HG02943 (cell line): ENCODE data around the gene ARHGEF33.
"Not testable (repeated sequence)": the region's sequence is repeated elsewhere in the genome, so short reads cannot be mapped to it uniquely, and the experiment has no call there.

Experiments
- ATAC-seq: cut with Tn5 transposase; IDR thresholded peaks from one replicate; pipeline ENCODE4 v1.9.1; 2021; ENCODE audit warnings: mild to moderate bottlenecking, low read depth, moderate library complexity; ENCODE audit not compliant: unreplicated experiment

ARHGEF33 gene

DNA sequence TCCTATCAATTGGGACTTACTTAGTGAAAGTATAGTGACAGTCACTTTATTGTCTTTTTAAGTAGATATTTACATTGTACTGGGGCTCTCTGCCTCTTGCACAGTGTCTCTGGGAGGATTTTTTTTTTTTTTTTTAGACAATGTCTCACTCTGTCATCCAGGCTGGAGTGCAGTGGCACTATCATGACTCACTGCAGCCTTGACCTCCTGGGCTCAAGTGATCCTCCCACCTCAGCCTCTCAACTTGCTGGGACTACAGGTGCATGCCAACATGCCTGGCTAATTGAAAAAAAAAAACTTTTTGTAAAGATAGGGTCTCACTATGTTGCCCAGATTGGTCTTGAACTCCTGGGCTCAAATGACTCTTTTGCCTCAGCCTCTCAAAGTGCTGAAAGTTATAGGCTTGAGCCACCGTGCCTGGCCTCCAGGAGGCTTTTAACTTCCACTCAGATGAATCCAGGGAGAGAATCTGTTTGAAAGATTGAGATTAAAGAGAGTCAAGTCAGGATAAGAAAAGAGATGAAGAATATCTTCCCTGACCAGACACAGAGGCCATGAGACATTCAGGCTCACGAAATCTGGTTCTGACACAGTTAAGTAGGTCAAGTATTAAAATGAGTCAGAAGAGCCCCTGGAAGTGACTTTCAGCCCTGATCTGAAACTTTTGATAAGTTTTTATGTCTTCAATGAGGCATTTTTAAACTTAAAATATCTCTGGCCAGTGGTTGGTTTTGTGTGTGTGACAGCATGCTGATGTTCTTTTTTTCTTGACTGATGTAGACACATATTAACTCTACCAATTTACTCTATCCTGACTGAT is 18.3 kb downstream of the ARHGEF33 start:
- ATAC-seq = peak; percentile 73

DNA sequence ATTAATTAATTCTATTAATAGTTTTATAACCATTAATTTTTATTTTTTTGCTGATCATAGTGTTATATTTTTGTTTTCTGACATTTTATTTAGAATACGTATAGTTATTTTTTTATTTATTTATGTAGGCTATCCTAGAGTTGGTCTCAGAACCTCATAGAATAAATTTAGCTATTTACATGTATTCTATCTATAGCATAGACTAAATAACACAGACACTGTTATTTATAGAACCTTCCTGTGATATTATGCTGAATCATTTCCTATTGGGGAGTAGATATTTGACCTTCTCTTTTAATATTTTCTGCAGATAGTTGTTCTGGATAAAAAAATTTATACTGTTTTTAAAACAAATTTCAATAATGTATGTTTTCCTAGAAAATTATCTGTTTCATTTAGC is 20.2 kb downstream of the ARHGEF33 start:
- no peak for ATAC-seq

- no peak for ATAC-seq
Observed at GRCh38 chr2:38911191-38911590, 21.5 kb downstream of the ARHGEF33 start.

DNA sequence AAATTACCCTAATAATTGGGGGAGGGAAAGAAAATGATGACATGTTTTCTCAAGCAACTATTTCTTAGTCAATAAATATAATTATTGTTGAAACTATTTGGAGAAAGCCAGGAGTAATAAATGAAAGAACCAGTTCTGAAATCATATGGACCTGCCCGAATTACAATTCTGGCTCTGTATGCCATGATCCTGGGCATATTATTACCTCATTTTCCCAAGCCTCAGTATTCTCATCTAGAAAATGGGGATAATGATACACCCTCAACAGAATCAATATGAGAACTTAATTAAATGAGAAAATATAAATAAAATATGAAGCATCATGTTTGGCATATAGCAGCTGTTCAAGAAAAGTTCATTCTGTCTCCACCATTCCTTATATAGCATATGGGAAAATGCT is 22.9 kb downstream of the ARHGEF33 start:
- no peak for ATAC-seq

DNA sequence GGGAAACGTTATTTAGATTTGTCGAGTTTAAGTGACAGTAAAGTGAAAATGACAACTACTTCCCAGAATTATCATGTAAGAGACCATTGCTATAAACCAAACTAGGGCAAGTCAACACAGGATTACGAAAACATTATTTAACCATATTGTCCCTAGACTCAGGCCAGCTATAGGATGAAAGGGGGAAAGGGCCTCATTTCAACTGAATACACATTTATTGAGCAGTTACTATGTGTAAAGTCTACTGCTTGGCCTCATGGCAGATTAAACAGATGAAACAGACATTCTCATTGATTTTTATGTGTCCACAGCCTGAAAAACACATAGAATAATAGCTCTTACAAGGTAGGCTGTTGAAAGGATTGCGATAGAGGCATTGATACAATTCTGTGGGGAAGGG is 32.7 kb downstream of the ARHGEF33 start:
- ATAC-seq = no peak

GRCh38 chr2:38922902-38923301 is 33.2 kb downstream of the ARHGEF33 start:
- ATAC-seq = no peak

GRCh38 chr2:38925982-38926381 is 36.3 kb downstream of the ARHGEF33 start:
- ATAC-seq = no peak

DNA sequence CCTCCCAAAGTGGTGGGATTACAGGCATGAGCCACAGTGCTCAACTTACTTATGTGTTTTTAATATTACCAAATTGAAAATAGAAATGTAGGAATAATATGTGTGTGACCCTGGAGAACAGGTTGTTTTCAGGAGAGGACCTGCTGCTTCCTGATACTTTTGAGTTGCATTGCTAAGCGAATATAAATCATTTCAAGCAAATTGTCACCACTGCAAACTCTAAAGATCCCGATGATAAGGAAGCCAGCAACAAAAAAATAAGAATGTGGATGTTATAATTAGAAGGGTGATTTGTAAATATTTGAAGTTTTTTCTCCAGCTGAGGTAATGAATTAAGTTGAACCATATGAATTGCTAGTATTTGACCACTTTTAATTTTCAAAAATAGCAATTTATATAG is 40.9 kb downstream of the ARHGEF33 start:
- no peak for ATAC-seq

DNA sequence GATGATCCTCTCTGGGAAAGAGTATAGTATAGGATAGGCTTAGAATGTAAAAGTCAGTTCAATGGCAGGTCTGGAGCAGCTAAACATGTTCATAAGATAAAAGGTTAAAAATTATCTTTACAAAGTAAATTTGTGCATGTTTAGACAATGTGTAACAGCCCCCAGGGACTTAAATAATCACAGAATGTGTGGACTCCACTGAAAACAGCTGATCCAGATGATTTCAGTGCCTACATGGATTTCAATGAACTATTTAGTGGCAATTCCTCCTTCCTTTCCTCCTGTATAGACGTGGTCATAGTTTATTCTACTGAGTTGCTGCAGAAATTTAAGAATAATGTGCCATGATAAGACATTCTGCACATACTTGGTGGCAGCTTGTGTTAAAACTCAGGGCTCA is 42.9 kb downstream of the ARHGEF33 start:
- ATAC-seq = no peak

DNA sequence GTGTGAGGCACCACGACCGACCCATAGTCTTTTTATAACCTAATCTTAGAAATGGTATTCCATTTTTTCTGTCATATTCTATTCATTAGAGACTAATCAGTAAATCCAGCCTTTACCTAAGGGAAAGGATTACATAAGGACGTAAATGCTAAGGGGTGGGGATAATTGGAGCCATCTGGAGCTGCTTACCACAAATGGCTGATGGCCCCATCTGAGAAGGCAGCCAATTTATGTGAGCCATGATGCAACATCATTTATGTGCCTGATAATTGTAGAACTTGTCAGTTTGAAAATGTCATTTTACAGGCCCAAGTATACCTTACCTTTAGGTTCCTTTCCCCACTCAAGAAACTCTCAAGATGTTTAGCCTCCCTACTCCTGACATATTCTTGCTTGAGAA is 44.0 kb downstream of the ARHGEF33 start:
- no peak for ATAC-seq

DNA sequence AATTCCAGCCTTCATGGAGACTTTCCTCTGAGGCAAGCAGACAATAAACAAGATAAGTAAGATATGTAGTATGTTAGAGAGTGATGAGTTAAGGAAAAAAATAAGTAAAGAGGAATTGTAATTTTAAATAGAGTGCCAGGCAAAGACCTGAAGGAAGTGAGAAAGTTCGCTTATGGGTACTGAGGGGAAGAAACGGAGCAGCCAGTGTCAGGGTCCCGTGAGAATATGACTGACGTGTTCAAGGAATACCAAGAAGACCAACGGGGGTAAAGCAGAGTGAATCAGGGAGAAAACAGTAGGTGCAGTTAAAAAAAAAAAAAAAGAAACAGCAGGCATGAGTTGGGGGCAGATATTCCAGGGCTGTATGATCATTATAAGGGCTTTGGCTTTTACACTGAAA is 45.1 kb downstream of the ARHGEF33 start:
- ATAC-seq = no peak

DNA sequence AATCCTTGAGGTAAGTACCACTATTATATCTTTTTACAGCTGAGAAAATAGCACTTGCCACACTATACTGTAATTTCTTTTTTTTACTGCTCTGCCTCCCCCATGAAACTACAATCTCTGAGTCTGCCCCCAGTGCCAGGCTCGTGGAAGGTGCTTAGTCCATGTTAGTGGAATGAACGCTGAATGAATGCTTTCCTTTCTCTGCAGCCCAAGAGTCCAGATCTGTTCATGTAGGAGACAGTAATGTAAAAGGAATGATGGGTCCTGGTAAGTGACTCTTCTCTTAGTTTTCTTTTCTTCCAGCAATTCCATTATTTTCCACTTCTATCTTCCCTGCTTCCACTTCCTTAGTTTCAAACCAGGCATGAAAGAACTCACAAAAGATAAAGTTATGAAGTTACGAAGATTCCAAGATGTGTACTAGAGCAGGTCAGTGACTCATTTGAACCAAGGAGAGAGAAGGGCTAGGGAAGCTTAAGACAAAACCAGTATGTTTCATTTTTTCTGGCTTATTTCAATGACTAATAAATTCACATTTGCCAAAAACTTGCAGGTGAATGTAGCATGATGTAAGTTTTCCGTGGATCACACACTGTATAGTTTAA is 46.0 kb downstream of the ARHGEF33 start:
- ATAC-seq = no peak

DNA sequence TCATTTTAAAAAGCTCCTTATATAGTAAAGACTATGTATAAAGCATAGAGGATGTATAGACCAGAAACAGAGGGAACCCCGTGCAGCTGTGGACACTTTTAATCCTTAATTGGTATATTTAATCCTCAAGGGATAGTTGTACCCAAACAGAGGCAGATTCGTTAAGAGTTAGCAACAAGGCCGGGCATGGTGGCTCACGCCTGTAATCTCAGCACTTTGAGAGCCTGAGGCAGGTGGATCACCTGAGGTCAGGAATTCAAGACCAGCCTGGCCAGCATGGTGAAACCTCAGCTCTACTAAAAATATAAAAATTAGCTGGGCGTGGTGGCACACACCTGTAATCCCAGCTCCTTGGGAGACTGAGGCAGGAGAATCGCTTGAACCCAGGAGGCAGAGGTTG is 46.8 kb downstream of the ARHGEF33 start:
- not testable (repeated sequence) for ATAC-seq

DNA sequence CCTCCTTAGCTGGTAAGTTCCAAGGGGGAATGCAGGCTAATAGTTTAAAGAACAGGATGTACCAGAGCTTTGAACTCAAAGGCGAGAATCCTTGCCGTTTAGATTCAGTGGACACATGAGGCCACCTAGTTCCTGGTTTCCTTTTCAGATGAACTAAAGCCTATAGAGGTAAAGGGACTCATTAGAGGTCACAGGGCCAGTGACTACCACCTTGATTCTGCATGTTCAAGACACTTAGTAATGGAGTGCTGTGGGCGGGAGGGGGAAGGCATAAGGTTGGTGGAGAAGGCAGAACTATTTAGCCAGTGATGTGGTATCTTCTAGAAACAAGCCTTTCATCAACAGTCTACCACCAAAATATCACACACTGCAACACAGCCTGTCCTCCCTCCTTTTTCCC is 47.9 kb downstream of the ARHGEF33 start:
- ATAC-seq = no peak

DNA sequence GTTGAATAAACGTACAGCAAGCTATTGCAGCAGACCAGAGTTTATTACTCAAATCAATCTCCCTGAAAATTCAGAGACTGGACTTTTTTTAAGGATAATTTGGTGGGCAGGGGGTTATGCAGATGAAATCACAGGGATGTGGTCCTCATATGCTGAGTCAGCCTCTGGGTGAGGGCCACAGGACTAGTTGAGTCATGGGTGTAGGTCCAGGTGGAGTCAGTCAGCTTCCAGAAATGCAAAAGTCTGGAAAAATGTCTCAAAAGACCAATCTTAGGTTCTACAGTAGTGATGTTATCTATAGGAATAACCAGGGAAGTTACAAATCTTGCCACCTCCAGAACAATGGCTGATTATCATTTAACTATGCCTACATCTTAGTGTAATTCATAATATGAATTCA is 51.1 kb downstream of the ARHGEF33 start:
- ATAC-seq = no peak

- no peak for ATAC-seq
Observed at GRCh38 chr2:38943784-38944183, 54.1 kb downstream of the ARHGEF33 start.

GRCh38 chr2:38945372-38945771 is 55.7 kb downstream of the ARHGEF33 start:
- ATAC-seq = no peak

- ATAC-seq = no peak
Observed at GRCh38 chr2:38945911-38946310, 56.2 kb downstream of the ARHGEF33 start.

DNA sequence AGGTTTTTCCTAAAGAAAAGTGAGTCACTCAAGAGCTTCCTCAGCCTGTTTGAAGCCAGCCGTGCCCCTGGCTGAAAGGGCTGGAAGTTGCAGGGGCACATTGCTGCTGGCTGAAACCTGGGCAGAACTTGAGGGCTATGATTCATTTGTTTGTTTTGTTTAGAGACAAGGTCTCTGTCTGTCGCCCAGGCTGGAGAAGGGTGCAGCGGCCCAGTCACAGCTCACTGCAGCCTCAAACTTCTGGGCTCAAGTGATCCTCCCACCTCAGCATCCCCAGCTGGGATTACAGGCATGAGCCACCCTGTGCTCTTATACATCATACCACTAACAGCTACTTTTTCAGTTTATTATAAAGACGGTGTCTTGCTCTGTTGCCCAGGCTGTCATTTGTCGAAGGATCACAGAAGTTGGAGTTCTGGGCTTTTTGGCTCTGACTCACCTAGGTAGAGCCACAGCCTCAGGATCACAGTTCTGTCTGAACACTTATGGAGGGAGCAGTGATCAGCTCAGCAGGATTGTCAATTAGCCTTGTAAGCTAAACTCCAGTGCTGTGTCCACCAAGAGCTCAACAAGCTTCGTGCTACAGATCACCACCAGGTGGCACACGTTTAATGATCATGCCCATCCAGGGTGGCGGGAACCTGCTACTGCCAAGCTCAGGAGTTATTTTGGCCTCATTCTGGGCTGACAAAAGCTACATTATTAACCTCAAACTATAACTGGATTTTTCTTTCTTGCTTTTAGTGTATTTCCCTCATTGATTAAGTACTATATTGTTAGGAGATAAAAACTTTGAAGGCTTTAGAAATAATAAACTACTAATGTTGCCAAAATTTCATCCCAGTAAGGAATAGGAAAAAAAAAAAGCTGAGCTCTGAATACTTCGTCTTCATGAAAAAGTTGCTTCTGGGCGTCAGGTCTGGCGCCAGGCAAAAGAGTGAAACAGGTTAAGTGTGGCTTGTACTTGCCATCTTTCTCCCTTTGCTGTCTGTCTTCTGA is 57.9 kb downstream of the ARHGEF33 start:
- peak; percentile 80 for ATAC-seq

GRCh38 chr2:38948387-38948882 is 58.8 kb downstream of the ARHGEF33 start:
- ATAC-seq = no peak

GRCh38 chr2:38948995-38949394 is 59.3 kb downstream of the ARHGEF33 start:
- no peak for ATAC-seq
